ENCODE results near the gene TYROBP. TPM values are rescaled to one million over a fixed set of nuclear protein-coding genes. Genes with fewer than 3 reads are reported as not detected.
A peak's percentile ranks its signal among the peaks of the same experiment; 100 is the strongest.

TYROBP gene
- total and polyA plus RNA-seq, 4 donors = 26.8 to 89.6 (median 40.7) TPM

DNA sequence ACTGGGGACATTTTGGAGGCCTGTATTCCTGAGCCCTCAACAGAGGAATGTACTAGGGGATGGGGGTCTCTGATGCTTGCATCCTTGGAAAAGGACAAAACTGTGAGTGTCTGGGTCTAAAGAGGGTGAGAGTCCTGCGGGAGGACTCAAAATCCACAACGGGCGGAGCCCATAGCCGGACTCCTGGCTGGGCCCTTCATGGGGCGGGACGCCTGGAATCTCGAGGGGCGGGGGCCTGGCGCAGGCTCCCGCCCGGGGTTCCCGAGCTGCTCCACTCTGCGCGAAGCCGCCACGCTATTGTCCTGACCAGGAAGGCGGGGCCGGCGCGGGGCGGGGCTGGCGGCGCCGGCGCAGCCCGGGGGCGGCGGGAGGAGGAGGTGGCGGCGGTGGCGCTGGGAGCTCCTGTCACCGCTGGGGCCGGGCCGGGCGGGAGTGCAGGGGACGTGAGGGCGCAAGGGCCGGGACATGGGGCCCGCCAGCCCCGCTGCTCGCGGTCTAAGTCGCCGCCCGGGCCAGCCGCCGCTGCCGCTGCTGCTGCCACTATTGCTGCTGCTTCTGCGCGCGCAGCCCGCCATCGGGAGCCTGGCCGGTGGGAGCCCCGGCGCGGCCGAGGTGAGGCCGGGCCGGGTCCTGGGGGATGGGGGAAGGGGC, 39.8 kb downstream of the TYROBP start, which contains the start of gene APLP1:
TSS of gene APLP1 (plus strand) at position 403 of the 651 bp plus-strand sequence. CDS start at position 466, 63 bp downstream.
- TF ChIP-seq, protein P1, sequence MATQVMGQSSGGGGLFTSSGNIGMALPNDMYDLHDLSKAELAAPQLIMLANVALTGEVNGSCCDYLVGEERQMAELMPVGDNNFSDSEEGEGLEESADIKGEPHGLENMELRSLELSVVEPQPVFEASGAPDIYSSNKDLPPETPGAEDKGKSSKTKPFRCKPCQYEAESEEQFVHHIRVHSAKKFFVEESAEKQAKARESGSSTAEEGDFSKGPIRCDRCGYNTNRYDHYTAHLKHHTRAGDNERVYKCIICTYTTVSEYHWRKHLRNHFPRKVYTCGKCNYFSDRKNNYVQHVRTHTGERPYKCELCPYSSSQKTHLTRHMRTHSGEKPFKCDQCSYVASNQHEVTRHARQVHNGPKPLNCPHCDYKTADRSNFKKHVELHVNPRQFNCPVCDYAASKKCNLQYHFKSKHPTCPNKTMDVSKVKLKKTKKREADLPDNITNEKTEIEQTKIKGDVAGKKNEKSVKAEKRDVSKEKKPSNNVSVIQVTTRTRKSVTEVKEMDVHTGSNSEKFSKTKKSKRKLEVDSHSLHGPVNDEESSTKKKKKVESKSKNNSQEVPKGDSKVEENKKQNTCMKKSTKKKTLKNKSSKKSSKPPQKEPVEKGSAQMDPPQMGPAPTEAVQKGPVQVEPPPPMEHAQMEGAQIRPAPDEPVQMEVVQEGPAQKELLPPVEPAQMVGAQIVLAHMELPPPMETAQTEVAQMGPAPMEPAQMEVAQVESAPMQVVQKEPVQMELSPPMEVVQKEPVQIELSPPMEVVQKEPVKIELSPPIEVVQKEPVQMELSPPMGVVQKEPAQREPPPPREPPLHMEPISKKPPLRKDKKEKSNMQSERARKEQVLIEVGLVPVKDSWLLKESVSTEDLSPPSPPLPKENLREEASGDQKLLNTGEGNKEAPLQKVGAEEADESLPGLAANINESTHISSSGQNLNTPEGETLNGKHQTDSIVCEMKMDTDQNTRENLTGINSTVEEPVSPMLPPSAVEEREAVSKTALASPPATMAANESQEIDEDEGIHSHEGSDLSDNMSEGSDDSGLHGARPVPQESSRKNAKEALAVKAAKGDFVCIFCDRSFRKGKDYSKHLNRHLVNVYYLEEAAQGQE (IDR thresholded peaks at IDR 0.05) = no peak
- TF ChIP-seq FOXA1 (IDR thresholded peaks at IDR 0.05) (no peak), RAD21 (IDR thresholded peaks at IDR 0.05) (no peak), TAF1 (conservative IDR thresholded peaks at IDR 0.05) (no peak), FOXA2 (IDR thresholded peaks at IDR 0.05) (no peak), RXRA (IDR thresholded peaks at IDR 0.05) (no peak), HNF4G (IDR thresholded peaks at IDR 0.05) (no peak), JUND (IDR thresholded peaks at IDR 0.05) (no peak), SP1 (IDR thresholded peaks at IDR 0.05) (no peak), HNF4A (conservative IDR thresholded peaks at IDR 0.05) (no peak), YY1 (IDR thresholded peaks at IDR 0.05) (no peak)
- TF ChIP-seq, protein P2, sequence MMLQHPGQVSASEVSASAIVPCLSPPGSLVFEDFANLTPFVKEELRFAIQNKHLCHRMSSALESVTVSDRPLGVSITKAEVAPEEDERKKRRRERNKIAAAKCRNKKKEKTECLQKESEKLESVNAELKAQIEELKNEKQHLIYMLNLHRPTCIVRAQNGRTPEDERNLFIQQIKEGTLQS (IDR thresholded peaks at IDR 0.05) = no peak
- TF ChIP-seq, protein P3, sequence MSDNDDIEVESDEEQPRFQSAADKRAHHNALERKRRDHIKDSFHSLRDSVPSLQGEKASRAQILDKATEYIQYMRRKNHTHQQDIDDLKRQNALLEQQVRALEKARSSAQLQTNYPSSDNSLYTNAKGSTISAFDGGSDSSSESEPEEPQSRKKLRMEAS (IDR thresholded peaks at IDR 0.05) = no peak
- TF ChIP-seq, protein P4, sequence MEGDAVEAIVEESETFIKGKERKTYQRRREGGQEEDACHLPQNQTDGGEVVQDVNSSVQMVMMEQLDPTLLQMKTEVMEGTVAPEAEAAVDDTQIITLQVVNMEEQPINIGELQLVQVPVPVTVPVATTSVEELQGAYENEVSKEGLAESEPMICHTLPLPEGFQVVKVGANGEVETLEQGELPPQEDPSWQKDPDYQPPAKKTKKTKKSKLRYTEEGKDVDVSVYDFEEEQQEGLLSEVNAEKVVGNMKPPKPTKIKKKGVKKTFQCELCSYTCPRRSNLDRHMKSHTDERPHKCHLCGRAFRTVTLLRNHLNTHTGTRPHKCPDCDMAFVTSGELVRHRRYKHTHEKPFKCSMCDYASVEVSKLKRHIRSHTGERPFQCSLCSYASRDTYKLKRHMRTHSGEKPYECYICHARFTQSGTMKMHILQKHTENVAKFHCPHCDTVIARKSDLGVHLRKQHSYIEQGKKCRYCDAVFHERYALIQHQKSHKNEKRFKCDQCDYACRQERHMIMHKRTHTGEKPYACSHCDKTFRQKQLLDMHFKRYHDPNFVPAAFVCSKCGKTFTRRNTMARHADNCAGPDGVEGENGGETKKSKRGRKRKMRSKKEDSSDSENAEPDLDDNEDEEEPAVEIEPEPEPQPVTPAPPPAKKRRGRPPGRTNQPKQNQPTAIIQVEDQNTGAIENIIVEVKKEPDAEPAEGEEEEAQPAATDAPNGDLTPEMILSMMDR (IDR thresholded peaks at IDR 0.05; ENCODE audit: low read depth, low read length, missing input control) = no peak
- TF ChIP-seq, protein P5, sequence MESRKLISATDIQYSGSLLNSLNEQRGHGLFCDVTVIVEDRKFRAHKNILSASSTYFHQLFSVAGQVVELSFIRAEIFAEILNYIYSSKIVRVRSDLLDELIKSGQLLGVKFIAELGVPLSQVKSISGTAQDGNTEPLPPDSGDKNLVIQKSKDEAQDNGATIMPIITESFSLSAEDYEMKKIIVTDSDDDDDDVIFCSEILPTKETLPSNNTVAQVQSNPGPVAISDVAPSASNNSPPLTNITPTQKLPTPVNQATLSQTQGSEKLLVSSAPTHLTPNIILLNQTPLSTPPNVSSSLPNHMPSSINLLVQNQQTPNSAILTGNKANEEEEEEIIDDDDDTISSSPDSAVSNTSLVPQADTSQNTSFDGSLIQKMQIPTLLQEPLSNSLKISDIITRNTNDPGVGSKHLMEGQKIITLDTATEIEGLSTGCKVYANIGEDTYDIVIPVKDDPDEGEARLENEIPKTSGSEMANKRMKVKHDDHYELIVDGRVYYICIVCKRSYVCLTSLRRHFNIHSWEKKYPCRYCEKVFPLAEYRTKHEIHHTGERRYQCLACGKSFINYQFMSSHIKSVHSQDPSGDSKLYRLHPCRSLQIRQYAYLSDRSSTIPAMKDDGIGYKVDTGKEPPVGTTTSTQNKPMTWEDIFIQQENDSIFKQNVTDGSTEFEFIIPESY (IDR thresholded peaks at IDR 0.05) = no peak
- peaks cover 3 to 17% (median 10%) of the 10 kb centered on the region in 4 donors for H3K4me1 ChIP-seq (ENCODE audit: control insufficient read depth in 4 of 4, insufficient read depth in 4 of 4, low read length in 3 of 4)
- H3K27ac ChIP-seq (ENCODE audit: low read depth in 1 of 2, low read length in 2 of 2) = no peak within 1 kb of the TSS
- no peaks in the 10 kb centered on the region for H3K36me3 ChIP-seq (ENCODE audit: control insufficient read depth in 4 of 4, insufficient read depth in 3 of 4, low read depth in 1 of 4, low read length in 3 of 4)
- H3K4me3 ChIP-seq (ENCODE audit: low read depth in 1 of 3, low read length in 3 of 3) = peak within 1 kb of the TSS in 1 of 3 donors; percentile 57
- no peak within 1 kb of the TSS for H3K9ac ChIP-seq (ENCODE audit: low read depth in 1 of 2, low read length in 2 of 2)
- WGBS = 3% methylated on average over 60 of the region's 60 CpGs
- H3K9me3 ChIP-seq (ENCODE audit: control insufficient read depth in 4 of 4, low read length in 3 of 4) = no peaks in the 10 kb centered on the region
- DNase-seq (ENCODE audit: low spot score) = no peak
- peaks cover 0 to 3% (median 2%) of the 10 kb centered on the region in 4 donors for H3K27me3 ChIP-seq (ENCODE audit: control insufficient read depth in 4 of 4, insufficient read depth in 4 of 4, low read length in 3 of 4)
